Coronary artery (tissue), 2 donors: ENCODE results near the gene GJC1.
"Not testable (repeated sequence)": the region's sequence is repeated elsewhere in the genome, so short reads cannot be mapped to it uniquely, and the experiment has no call there.

Experiments
- DNase-seq: peaks from one replicate; pipeline ENCODE4 v3.0.0-alpha.2; 2017; ENCODE audit warnings: low spot score
- H3K27ac ChIP-seq, 2 donors: fragments of 200-600 bp; sonication (generic); one replicate each; pipeline ENCODE4 v1.5.1; 2016 to 2019
- H3K4me3 ChIP-seq: fragments of 200-600 bp; sonication (generic); 2 replicates; pipeline ENCODE4 v1.5.1; 2016; ENCODE audit warnings: mild to moderate bottlenecking, moderate library complexity
- TF ChIP-seq, protein P1 (sequence below): fragments of 200-600 bp; sonication (generic); IDR thresholded peaks from one replicate; pipeline ENCODE4 v1.5.1; 2019; ENCODE audit warnings: antibody characterized with exemption

Gene GJC1

DNA sequence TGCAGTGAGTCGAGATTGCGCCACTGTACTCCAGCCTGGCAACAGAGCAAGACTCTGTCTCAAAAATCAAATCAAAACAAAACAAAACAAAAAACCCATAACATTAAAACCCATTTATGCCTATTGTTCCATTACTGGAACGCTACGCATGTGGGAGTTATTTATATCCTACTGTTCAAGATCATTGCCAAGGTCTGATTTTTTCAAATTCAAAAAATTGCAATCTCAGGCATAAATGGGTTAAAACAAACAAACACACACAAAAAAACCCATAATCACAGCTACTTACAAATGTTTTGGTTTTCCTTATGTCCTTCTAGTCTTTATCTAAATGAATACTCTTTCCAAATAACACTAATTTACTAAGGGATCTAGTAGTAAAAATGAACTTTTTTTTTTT lies 17.8 kb downstream of the GJC1 start:
- Histone ChIP-seq H3K27ac (peak overlapping the region; percentile 61 to 70), H3K4me3 (no peak overlapping the region)
- no peak for DNase-seq
- TF ChIP-seq, protein P1, sequence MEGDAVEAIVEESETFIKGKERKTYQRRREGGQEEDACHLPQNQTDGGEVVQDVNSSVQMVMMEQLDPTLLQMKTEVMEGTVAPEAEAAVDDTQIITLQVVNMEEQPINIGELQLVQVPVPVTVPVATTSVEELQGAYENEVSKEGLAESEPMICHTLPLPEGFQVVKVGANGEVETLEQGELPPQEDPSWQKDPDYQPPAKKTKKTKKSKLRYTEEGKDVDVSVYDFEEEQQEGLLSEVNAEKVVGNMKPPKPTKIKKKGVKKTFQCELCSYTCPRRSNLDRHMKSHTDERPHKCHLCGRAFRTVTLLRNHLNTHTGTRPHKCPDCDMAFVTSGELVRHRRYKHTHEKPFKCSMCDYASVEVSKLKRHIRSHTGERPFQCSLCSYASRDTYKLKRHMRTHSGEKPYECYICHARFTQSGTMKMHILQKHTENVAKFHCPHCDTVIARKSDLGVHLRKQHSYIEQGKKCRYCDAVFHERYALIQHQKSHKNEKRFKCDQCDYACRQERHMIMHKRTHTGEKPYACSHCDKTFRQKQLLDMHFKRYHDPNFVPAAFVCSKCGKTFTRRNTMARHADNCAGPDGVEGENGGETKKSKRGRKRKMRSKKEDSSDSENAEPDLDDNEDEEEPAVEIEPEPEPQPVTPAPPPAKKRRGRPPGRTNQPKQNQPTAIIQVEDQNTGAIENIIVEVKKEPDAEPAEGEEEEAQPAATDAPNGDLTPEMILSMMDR, result no peak

- H3K27ac ChIP-seq, H3K4me3 ChIP-seq, DNase-seq: not testable (repeated sequence)
Measured at GRCh38 chr17:44808656-44809388, 21.3 kb downstream of the GJC1 start.

DNA sequence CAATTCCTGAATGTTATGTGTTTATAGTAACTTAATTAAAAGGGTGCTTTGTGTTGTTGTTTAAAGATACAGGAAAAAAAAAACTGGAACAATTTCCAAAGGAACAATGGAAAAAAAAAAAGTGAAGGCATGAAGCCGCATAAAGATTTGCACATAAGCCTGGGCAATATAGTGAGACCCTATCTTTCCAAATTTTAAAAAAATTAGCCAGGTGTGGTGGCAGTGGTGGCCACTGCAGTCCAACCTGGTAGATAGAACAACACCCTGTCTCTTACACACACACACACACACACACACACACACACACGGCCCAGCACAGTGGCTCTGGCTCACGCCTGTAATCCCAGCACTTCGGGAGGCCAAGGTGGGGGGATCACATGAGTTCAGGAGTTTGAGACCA lies 21.9 kb downstream of the GJC1 start:
- no peak overlapping the region for H3K27ac ChIP-seq
- no peak overlapping the region for H3K4me3 ChIP-seq
- TF ChIP-seq, protein P1, result no peak
- DNase-seq, result no peak

- DNase-seq, result no peak
- Histone ChIP-seq H3K27ac (no peak overlapping the region), H3K4me3 (no peak overlapping the region)
- TF ChIP-seq, protein P1, result no peak
Measured at GRCh38 chr17:44807817-44808155, 22.3 kb downstream of the GJC1 start.

- Histone ChIP-seq H3K4me3 (no peak overlapping the region), H3K27ac (no peak overlapping the region)
- TF ChIP-seq, protein P1, result no peak
- no peak for DNase-seq
Measured at GRCh38 chr17:44807093-44807816, 22.8 kb downstream of the GJC1 start.

- no peak overlapping the region for H3K4me3 ChIP-seq
- TF ChIP-seq, protein P1, result no peak
- DNase-seq, result no peak
- peak overlapping the region in 1 of 2 donors; percentile 5 for H3K27ac ChIP-seq
Measured at GRCh38 chr17:44804302-44805089, 25.6 kb downstream of the GJC1 start.

DNA sequence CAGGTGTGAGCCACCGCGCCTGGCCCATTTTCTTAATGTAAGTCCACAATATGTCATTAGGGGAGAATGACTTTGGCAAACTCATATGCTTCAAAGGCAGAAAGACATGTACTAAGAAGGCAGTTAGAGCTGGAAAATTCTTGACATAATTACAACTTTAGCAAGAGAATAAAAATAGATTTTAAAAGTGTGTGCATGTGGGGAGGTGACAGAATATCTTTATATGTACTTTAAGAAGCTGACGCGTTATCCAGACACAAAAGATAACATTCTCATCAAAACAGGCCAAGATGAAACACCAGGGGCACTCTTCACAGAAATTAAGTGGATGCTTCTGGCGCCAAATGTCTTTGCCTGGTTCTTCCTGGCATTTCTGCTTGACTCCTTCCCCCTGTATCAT lies 28.2 kb downstream of the GJC1 start:
- Histone ChIP-seq H3K4me3 (no peak overlapping the region), H3K27ac (peak overlapping the region in 1 of 2 donors; percentile 35)
- DNase-seq, result no peak
- TF ChIP-seq, protein P1, result no peak
